Endothelial cell of umbilical vein (primary cell): ENCODE results near the gene LMBR1L. TPM values are rescaled to one million over a fixed set of nuclear protein-coding genes. Genes with fewer than 3 reads are reported as not detected.
A peak's percentile ranks its signal among the peaks of the same experiment; 100 is the strongest.

ENCODE experiments used
- BruUV-seq: library from RNA; stranded (reverse); fragments of 400-500 nt; replicated peaks from 2 replicates; lab custom pipeline; 2021; lab: Mats Ljungman, UMichigan
- CTCF ChIA-PET: fragments of 300-600, 350-600 bp; sonication (Branson Sonifier 250); formaldehyde crosslinking; loops from one replicate; lab custom pipeline; 2021; ENCODE audit warnings: antibody characterized with exemption, inconsistent platforms; lab: Charles Lee
- POLR2A ChIA-PET: fragments of 300-600, 350-600 bp; sonication (Branson Sonifier 250); formaldehyde crosslinking; loops from one replicate; lab custom pipeline; 2021; ENCODE audit warnings: antibody characterized with exemption, inconsistent platforms; lab: Charles Lee
- DNase-seq: peaks from one replicate; pipeline ENCODE4 v3.0.0-alpha.2; 2011; ENCODE audit warnings: low read depth, low spot score
- FAIRE-seq: peaks from 2 replicates; lab custom pipeline; 2011; peaks lifted over from hg19 to GRCh38; lab: Jason Lieb, UNC
- H2AFZ ChIP-seq: 2 replicates; pipeline ENCODE4 v1.6.0; 2012; ENCODE audit warnings: low read depth, low read length, control low read depth, inconsistent platforms
- H3K27ac ChIP-seq: 2 replicates; pipeline ENCODE4 v1.5.1; 2011; ENCODE audit warnings: low read depth, mild to moderate bottlenecking, control low read depth, low read length, moderate library complexity; ENCODE audit not compliant: insufficient read depth
- H3K27me3 ChIP-seq, 2 experiments: 2 replicates each; pipeline versions ENCODE4 v1.6.0 to v1.6.1; 2011; ENCODE audit warnings: low read length in 2 of 2, mixed read lengths in 1 of 2; ENCODE audit not compliant: control insufficient read depth in 2 of 2, insufficient read depth in 2 of 2
- H3K36me3 ChIP-seq, 2 experiments: 2 replicates in 1 of 2; 3 replicates in 1 of 2; pipeline ENCODE4 v1.5.1; 2011; ENCODE audit warnings: low read length in 2 of 2, mild to moderate bottlenecking in 1 of 2, moderate library complexity in 1 of 2; ENCODE audit not compliant: control insufficient read depth in 2 of 2, insufficient read depth in 2 of 2; ENCODE audit errors: extremely low read depth in 1 of 2
- H3K4me1 ChIP-seq: 3 replicates; pipeline ENCODE4 v1.5.1; 2011; ENCODE audit warnings: mild to moderate bottlenecking, low read length; ENCODE audit not compliant: control insufficient read depth, insufficient read depth; ENCODE audit errors: extremely low read depth
- H3K4me2 ChIP-seq: 2 replicates; pipeline ENCODE4 v1.6.1; 2011; ENCODE audit warnings: low read length, control low read depth, mixed read lengths; ENCODE audit not compliant: insufficient read depth
- H3K4me3 ChIP-seq, 3 experiments: fragments of 200-600 bp in 1 of 3; sonication (generic), shearing (Covaris generic) in 1 of 3; replicated peaks in 1 of 3; 2 replicates each; pipeline ENCODE4 v1.5.1; 2011 to 2016; ENCODE audit warnings: control low read depth in 3 of 3, low read length in 3 of 3, mild to moderate bottlenecking in 2 of 3, inconsistent platforms in 1 of 3, low read depth in 1 of 3, moderate library complexity in 1 of 3; ENCODE audit not compliant: insufficient read depth in 1 of 3
- H3K79me2 ChIP-seq: 2 replicates; pipeline ENCODE4 v1.6.0; 2012; ENCODE audit warnings: low read length, inconsistent platforms; ENCODE audit not compliant: control insufficient read depth, insufficient read depth
- H3K9ac ChIP-seq: replicated peaks from 2 replicates; pipeline ENCODE3; 2011; ENCODE audit warnings: low read length, control low read depth; ENCODE audit not compliant: insufficient read depth; ENCODE audit errors: extremely low read depth
- H3K9me1 ChIP-seq: replicated peaks from 3 replicates; pipeline ENCODE4 v1.6.0; 2011; ENCODE audit warnings: mild to moderate bottlenecking, low read length; ENCODE audit not compliant: control insufficient read depth, insufficient read depth; ENCODE audit errors: extremely low read depth
- H3K9me3 ChIP-seq: replicated peaks from 2 replicates; pipeline ENCODE4 v1.5.1; 2012; ENCODE audit warnings: low read length, inconsistent platforms; ENCODE audit not compliant: control insufficient read depth, insufficient read depth
- H4K20me1 ChIP-seq: replicated peaks from 2 replicates; pipeline ENCODE3; 2011; ENCODE audit warnings: mild to moderate bottlenecking, low read length; ENCODE audit not compliant: control insufficient read depth, insufficient read depth; ENCODE audit errors: extremely low read depth
- EZH2 ChIP-seq: IDR thresholded peaks from 2 replicates; pipeline ENCODE4 v1.6.1; 2012; ENCODE audit warnings: borderline replicate concordance, low read depth, mild to moderate bottlenecking, moderate library complexity, low read length, inconsistent platforms; ENCODE audit not compliant: severe bottlenecking
- FOS ChIP-seq: IDR thresholded peaks from 2 replicates; pipeline ENCODE4 v1.6.1; 2011; ENCODE audit warnings: mild to moderate bottlenecking, low read length, moderate library complexity, borderline replicate concordance; ENCODE audit not compliant: insufficient read depth
- GATA2 ChIP-seq: IDR thresholded peaks from 2 replicates; pipeline ENCODE4 v1.7.0; 2011; ENCODE audit warnings: low read depth, mild to moderate bottlenecking, moderate library complexity, mixed read lengths, low read length; ENCODE audit not compliant: insufficient read length, insufficient read depth
- MYC ChIP-seq: IDR thresholded peaks from one replicate; pipeline ENCODE4 v1.6.1; 2011; ENCODE audit warnings: mild to moderate bottlenecking, low read depth, low read length
- POLR2A ChIP-seq: IDR thresholded peaks from 2 replicates; pipeline ENCODE4 v1.6.1; 2012; ENCODE audit warnings: low read depth, mild to moderate bottlenecking, control low read depth, low read length
- POLR2AphosphoS5 ChIP-seq: IDR thresholded peaks from 2 replicates; pipeline ENCODE4 v1.6.1; 2012; ENCODE audit warnings: low read depth, mild to moderate bottlenecking, control low read depth, low read length, moderate library complexity; ENCODE audit not compliant: insufficient read depth
- dilution Hi-C: fragments of 300-500 bp; cut with MboI; formaldehyde crosslinking; loops from one replicate; pipeline ENCODE4 v1.15.0; 2019; ENCODE audit warnings: low sequenced_read_pairs; ENCODE audit not compliant: extremely low pct_ligation_motif_present
- intact Hi-C: fragments of 100-400 bp; cut with micrococcal nuclease; formaldehyde crosslinking; loops from one replicate; pipeline ENCODE4 v1.10.0; 2022
- polyA plus RNA-seq, 4 experiments: library from polyadenylated mRNA; depleted of rRNA in 3 of 4; stranded (reverse) in 3 of 4; unstranded in 1 of 4; fragments of >200 nt; gene quantifications; 2 replicates each; pipeline versions ENCODE4 v1.2.1 to v1.2.3, GENCODE V29; 2011 to 2012; ENCODE audit warnings: missing spikeins in 1 of 4
- total RNA-seq: library from RNA; stranded (reverse); gene quantifications from 2 replicates; pipeline ENCODE4 v1.2.3, GENCODE V29; 2021

The LMBR1L gene
- total and polyA plus RNA-seq, 2 donors (not counting 3 experiments of a cell fraction or from before 2014, with no cell fraction given), result 78.3 to 106 TPM

DNA sequence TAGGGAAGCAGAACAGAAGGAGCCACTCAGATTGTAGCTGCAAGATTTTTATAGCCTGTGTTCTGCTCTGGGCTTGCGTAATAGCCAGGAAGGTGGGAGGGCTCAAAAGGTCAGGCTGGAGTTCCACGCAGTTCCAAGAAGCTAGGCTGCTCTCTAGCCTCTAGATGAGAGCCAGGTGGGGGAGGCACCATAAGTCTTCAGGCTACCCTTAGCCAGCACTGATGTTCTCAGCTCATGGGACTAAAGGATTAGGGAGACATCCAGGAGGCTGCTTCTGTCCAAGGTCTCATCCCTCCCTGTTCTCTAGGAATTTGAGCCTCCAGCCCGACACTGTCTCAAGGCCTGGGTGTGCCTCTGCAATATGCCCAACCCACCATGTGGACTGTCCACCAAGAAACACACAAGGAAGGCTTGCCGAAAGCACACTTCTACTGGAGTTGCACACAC is 1.7 kb downstream of the LMBR1L start:
- Histone ChIP-seq H3K9ac (no peak overlapping the region), H3K4me1 (peaks cover 36% of the 10 kb centered on the region), H4K20me1 (no peaks in the 10 kb centered on the region), H3K79me2 (peaks cover 26% of the 10 kb centered on the region), H3K4me3 (peak overlapping the region in 2 of 3 experiments; percentile 68 to 92), H3K9me3 (no peaks in the 10 kb centered on the region), H3K27ac (no peak overlapping the region), H3K27me3 (no peaks in the 10 kb centered on the region), H2AFZ (no peak overlapping the region), H3K9me1 (no peaks in the 10 kb centered on the region), H3K4me2 (peak overlapping the region; percentile 79), H3K36me3 (peaks cover 5 to 20% of the 10 kb centered on the region in 2 experiments)
- DNase-seq (peak; percentile 33), FAIRE-seq (no peak)
- no TSS peak for BruUV-seq
- CTCF ChIA-PET, result interaction anchor here (1.2 to 5.7 kb wide), 9 partner anchors 10 to 117 kb away, joined by 3 to 56 read pairs (median 16); partner anchors contain the start of genes DHH and TUBA1B
- intact Hi-C loops, result no loop called here
- POLR2A ChIA-PET, result interaction anchor here (0.6 to 5.2 kb wide), 3 partner anchors 9 to 26 kb away, joined by 3 to 27 read pairs (median 8); partner anchors contain the start of gene TUBA1B
- dilution Hi-C loops, result no loop called here
- TF ChIP-seq POLR2A, result no peak
- TF ChIP-seq GATA2, result no peak
- no peak for TF ChIP-seq MYC
- no peak for TF ChIP-seq POLR2AphosphoS5
- no peak for TF ChIP-seq EZH2

DNA sequence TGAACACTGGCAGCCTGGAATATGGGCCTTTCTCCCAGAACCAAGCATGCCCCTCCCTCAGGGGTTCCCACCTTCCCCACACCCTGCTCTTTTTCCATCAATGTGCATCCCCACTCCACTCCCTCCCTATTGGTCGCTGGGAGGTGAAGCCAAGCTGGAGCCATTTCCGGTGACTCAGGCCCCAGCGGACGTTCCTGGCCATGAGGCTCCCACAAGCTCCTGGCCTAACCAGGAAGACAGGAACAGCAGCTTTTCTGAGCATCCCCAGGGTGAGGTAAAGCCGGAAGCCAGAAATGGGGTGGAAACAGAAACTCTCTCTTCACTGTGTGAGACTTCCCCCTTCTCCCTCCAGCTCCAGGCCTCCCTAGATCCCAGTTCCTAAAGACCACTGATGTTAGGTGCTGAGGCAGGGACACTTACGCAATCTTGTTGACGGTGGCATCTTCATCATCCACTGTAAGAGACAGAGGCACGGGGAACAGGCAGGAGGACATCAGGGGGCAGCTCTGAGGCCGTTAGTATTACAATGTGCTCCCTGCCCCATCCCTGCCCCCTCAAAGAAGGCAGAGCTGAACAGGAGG is 5.1 kb downstream of the LMBR1L start:
- ChIA-PET POLR2A (interaction anchor here (0.7 to 1.7 kb wide), 5 partner anchors 12 to 27 kb away, joined by 3 to 6 read pairs (median 4); partner anchors contain the start of genes DHH and TUBA1B), CTCF (interaction anchor here (0.5 to 10.7 kb wide), 15 partner anchors 7 to 130 kb away, joined by 3 to 188 read pairs (median 4); partner anchors contain the start of gene DHH)
- Histone ChIP-seq H3K27ac (peak overlapping the region; percentile 54), H4K20me1 (no peaks in the 10 kb centered on the region), H3K27me3 (no peaks in the 10 kb centered on the region), H2AFZ (no peak overlapping the region), H3K9me3 (no peaks in the 10 kb centered on the region), H3K4me2 (no peak overlapping the region), H3K36me3 (peaks cover 12 to 49% of the 10 kb centered on the region in 2 experiments), H3K9me1 (no peaks in the 10 kb centered on the region), H3K9ac (no peak overlapping the region), H3K4me1 (peaks cover 38% of the 10 kb centered on the region), H3K4me3 (no peak overlapping the region), H3K79me2 (peaks cover 26% of the 10 kb centered on the region)
- no peak for TF ChIP-seq POLR2A
- TF ChIP-seq FOS, result peak; percentile 31
- no peak for TF ChIP-seq MYC
- intact Hi-C loops, result no loop called here
- dilution Hi-C loops, result no loop called here
- peak; percentile 82 for FAIRE-seq
- TSS peak; percentile 63 for BruUV-seq
- peak; percentile 37 for DNase-seq
